ENCODE results near the gene ADAMTSL5.

ADAMTSL5 gene

DNA sequence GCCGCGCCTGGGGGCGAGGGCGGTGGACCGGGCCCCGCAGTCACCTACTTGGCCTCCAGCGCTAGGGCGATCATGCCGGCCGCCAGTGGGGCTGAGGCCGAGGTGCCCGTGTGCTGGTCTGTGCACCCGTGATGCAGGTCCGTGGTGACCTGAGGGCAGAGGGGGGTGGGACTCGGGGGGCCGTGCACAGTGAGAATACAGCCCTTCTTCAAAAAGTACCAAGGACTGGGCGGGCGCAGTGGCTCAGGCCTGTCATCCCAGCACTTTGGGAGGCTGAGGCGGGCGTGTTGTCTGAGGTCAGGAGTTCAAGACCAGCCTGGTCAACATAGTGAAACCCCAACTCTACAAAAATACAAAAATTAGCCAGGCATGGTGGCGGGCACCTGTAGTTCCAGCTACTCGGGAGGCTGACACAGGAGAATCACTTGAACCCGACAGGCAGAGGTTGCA lies 28.8 kb downstream of the ADAMTSL5 start:
- no peak for ATAC-seq
- TF ChIP-seq, protein P1, sequence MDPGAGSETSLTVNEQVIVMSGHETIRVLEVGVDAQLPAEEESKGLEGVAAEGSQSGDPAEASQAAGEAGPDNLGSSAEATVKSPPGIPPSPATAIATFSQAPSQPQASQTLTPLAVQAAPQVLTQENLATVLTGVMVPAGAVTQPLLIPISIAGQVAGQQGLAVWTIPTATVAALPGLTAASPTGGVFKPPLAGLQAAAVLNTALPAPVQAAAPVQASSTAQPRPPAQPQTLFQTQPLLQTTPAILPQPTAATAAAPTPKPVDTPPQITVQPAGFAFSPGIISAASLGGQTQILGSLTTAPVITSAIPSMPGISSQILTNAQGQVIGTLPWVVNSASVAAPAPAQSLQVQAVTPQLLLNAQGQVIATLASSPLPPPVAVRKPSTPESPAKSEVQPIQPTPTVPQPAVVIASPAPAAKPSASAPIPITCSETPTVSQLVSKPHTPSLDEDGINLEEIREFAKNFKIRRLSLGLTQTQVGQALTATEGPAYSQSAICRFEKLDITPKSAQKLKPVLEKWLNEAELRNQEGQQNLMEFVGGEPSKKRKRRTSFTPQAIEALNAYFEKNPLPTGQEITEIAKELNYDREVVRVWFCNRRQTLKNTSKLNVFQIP (CRISPR knock-in tag; IDR thresholded peaks at IDR 0.05; ENCODE audit: borderline replicate concordance, low read depth), result no peak
- TF ChIP-seq TCF4 (CRISPR knock-in tag; IDR thresholded peaks at IDR 0.05; ENCODE audit: borderline replicate concordance) (no peak), ZFP30 (CRISPR knock-in tag; IDR thresholded peaks at IDR 0.05) (no peak), ZFP3 (CRISPR knock-in tag; IDR thresholded peaks at IDR 0.05) (no peak), CSDC2 (CRISPR knock-in tag; IDR thresholded peaks at IDR 0.05) (no peak), ISL1 (CRISPR knock-in tag; IDR thresholded peaks at IDR 0.05) (no peak), ESRRG (CRISPR knock-in tag; IDR thresholded peaks at IDR 0.05) (no peak)
- TF ChIP-seq, protein P2, sequence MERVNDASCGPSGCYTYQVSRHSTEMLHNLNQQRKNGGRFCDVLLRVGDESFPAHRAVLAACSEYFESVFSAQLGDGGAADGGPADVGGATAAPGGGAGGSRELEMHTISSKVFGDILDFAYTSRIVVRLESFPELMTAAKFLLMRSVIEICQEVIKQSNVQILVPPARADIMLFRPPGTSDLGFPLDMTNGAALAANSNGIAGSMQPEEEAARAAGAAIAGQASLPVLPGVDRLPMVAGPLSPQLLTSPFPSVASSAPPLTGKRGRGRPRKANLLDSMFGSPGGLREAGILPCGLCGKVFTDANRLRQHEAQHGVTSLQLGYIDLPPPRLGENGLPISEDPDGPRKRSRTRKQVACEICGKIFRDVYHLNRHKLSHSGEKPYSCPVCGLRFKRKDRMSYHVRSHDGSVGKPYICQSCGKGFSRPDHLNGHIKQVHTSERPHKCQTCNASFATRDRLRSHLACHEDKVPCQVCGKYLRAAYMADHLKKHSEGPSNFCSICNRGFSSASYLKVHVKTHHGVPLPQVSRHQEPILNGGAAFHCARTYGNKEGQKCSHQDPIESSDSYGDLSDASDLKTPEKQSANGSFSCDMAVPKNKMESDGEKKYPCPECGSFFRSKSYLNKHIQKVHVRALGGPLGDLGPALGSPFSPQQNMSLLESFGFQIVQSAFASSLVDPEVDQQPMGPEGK (CRISPR knock-in tag; IDR thresholded peaks at IDR 0.05; ENCODE audit: borderline replicate concordance), result no peak

DNA sequence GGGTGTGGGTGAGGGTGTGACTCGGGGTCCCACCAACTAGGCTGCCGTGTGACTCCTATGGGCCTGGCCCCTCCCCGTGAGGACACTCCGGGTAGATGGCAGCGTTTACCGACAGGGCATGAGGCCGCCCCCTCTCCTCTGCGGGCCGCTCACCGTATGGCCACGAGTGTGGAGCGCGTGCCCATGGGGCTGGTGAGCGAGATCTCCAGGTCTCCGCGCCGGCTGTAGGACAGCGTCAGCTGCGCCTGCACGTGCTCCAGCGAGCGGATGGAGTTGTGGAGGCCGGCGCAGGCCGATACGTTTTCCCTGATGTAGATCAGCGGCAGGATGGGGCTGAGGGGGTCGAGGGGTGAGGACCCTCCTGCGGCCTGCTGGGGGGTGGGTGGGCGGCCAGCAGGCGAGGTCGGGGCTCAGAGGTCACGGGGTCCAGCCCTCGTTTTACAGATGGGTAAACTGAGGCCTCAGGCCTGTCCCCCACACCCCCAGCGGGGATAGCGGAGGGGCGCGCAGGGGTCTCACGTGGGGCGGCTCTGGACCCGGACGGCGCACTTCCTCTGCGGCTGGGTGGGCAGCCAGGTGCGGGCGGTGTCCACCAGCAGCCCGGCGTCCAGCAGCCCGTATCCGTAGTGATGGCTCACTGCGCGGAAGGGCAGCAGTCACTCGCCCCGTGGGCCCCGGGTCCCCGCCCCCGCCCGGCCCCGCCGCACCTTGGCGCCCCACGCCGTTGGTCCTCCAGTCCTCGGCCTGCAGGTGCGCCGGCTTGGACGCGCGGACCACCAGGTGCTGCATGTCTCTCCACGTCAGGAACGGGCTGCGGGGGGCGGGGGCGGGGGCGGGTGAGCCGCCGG lies 29.5 kb downstream of the ADAMTSL5 start:
- ATAC-seq, result no peak
- TF ChIP-seq OSR1 (CRISPR knock-in tag; IDR thresholded peaks at IDR 0.05) (no peak), SNAI2 (CRISPR knock-in tag; IDR thresholded peaks at IDR 0.05) (no peak), ESRRG (CRISPR knock-in tag; IDR thresholded peaks at IDR 0.05) (no peak), ISL1 (CRISPR knock-in tag; IDR thresholded peaks at IDR 0.05) (no peak), RARB (CRISPR knock-in tag; IDR thresholded peaks at IDR 0.05) (no peak), ZNF565 (CRISPR knock-in tag; conservative IDR thresholded peaks at IDR 0.05; ENCODE audit: low read depth) (no peak), ZFP3 (CRISPR knock-in tag; IDR thresholded peaks at IDR 0.05) (no peak), CSDC2 (CRISPR knock-in tag; IDR thresholded peaks at IDR 0.05) (no peak), TOX (CRISPR knock-in tag; IDR thresholded peaks at IDR 0.05; ENCODE audit: borderline replicate concordance) (no peak), BACH2 (CRISPR knock-in tag; IDR thresholded peaks at IDR 0.05; ENCODE audit: borderline replicate concordance) (no peak), ZFP30 (CRISPR knock-in tag; IDR thresholded peaks at IDR 0.05) (no peak), ZNF70 (CRISPR knock-in tag; IDR thresholded peaks at IDR 0.05) (no peak)
- TF ChIP-seq, protein P3, sequence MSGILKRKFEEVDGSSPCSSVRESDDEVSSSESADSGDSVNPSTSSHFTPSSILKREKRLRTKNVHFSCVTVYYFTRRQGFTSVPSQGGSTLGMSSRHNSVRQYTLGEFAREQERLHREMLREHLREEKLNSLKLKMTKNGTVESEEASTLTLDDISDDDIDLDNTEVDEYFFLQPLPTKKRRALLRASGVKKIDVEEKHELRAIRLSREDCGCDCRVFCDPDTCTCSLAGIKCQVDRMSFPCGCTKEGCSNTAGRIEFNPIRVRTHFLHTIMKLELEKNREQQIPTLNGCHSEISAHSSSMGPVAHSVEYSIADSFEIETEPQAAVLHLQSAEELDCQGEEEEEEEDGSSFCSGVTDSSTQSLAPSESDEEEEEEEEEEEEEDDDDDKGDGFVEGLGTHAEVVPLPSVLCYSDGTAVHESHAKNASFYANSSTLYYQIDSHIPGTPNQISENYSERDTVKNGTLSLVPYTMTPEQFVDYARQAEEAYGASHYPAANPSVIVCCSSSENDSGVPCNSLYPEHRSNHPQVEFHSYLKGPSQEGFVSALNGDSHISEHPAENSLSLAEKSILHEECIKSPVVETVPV (CRISPR knock-in tag; IDR thresholded peaks at IDR 0.05), result no peak

DNA sequence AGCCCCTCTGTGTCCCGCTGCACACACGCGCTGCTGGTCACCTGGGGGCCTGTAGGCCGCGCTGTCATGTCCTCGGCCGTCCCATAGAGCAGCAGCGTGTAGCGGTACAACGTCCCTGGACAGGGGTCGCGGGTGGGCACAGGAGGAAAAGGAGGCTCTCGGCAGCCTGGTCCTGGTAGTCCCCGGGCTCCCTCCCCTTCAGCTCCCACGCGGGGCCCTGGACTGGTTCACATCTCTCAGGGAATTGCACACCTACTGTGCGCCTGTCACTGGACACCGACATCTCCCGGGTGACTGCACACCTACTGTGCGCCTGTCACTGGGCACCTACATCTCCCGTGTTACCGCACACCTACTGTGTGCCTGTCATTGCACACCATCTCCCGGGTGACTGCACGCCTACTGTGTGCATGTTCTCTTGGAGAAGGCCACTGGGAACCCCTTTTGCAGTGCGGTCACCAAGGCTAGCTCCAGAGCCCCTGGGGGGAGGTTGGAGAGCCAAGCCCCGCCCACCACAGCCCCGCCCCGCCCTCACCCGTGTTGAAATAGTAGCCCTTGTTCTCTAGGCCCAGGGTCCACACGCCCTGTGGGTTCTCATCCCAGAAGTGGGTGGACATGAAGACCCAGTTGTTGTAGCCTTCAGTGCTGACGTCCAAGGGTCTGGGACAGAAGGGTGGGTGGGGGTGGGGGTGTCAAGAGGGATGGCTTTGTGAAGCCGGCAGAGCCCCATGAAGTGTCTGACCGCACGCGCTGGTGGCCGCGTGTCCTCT lies 30.3 kb downstream of the ADAMTSL5 start:
- no peak for ATAC-seq
- TF ChIP-seq ESRRG (CRISPR knock-in tag; IDR thresholded peaks at IDR 0.05) (no peak), BACH2 (CRISPR knock-in tag; IDR thresholded peaks at IDR 0.05; ENCODE audit: borderline replicate concordance) (no peak), ZFP30 (CRISPR knock-in tag; IDR thresholded peaks at IDR 0.05) (no peak), RARB (CRISPR knock-in tag; IDR thresholded peaks at IDR 0.05) (no peak), TCF4 (CRISPR knock-in tag; IDR thresholded peaks at IDR 0.05; ENCODE audit: borderline replicate concordance) (no peak), ISL1 (CRISPR knock-in tag; IDR thresholded peaks at IDR 0.05) (no peak), ARNTL (CRISPR knock-in tag; IDR thresholded peaks at IDR 0.05; ENCODE audit: borderline replicate concordance, low read depth) (no peak), OSR1 (CRISPR knock-in tag; IDR thresholded peaks at IDR 0.05) (no peak), ZNF70 (CRISPR knock-in tag; IDR thresholded peaks at IDR 0.05) (no peak), ZFP3 (CRISPR knock-in tag; IDR thresholded peaks at IDR 0.05) (no peak), SNAI2 (CRISPR knock-in tag; IDR thresholded peaks at IDR 0.05) (no peak), ZNF565 (CRISPR knock-in tag; conservative IDR thresholded peaks at IDR 0.05; ENCODE audit: low read depth) (no peak), ZNF8 (CRISPR knock-in tag; IDR thresholded peaks at IDR 0.05) (no peak), ZC3H10 (CRISPR knock-in tag; IDR thresholded peaks at IDR 0.05) (no peak)
- TF ChIP-seq, protein P4, sequence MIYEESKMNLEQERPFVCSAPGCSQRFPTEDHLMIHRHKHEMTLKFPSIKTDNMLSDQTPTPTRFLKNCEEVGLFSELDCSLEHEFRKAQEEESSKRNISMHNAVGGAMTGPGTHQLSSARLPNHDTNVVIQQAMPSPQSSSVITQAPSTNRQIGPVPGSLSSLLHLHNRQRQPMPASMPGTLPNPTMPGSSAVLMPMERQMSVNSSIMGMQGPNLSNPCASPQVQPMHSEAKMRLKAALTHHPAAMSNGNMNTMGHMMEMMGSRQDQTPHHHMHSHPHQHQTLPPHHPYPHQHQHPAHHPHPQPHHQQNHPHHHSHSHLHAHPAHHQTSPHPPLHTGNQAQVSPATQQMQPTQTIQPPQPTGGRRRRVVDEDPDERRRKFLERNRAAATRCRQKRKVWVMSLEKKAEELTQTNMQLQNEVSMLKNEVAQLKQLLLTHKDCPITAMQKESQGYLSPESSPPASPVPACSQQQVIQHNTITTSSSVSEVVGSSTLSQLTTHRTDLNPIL (CRISPR knock-in tag; IDR thresholded peaks at IDR 0.05; ENCODE audit: low read depth), result no peak
- TF ChIP-seq, protein P2 (CRISPR knock-in tag; IDR thresholded peaks at IDR 0.05; ENCODE audit: borderline replicate concordance), result no peak
- TF ChIP-seq, protein P5, sequence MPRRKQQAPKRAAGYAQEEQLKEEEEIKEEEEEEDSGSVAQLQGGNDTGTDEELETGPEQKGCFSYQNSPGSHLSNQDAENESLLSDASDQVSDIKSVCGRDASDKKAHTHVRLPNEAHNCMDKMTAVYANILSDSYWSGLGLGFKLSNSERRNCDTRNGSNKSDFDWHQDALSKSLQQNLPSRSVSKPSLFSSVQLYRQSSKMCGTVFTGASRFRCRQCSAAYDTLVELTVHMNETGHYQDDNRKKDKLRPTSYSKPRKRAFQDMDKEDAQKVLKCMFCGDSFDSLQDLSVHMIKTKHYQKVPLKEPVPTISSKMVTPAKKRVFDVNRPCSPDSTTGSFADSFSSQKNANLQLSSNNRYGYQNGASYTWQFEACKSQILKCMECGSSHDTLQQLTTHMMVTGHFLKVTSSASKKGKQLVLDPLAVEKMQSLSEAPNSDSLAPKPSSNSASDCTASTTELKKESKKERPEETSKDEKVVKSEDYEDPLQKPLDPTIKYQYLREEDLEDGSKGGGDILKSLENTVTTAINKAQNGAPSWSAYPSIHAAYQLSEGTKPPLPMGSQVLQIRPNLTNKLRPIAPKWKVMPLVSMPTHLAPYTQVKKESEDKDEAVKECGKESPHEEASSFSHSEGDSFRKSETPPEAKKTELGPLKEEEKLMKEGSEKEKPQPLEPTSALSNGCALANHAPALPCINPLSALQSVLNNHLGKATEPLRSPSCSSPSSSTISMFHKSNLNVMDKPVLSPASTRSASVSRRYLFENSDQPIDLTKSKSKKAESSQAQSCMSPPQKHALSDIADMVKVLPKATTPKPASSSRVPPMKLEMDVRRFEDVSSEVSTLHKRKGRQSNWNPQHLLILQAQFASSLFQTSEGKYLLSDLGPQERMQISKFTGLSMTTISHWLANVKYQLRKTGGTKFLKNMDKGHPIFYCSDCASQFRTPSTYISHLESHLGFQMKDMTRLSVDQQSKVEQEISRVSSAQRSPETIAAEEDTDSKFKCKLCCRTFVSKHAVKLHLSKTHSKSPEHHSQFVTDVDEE (CRISPR knock-in tag; IDR thresholded peaks at IDR 0.05), result no peak
- TF ChIP-seq, protein P3 (CRISPR knock-in tag; IDR thresholded peaks at IDR 0.05), result no peak
